ENCODE data around the gene SLC1A7.
A peak's percentile ranks its signal among the peaks of the same experiment; 100 is the strongest.

SLC1A7 gene

GRCh38 chr1:53090227-53091147, 52.0 kb downstream of the SLC1A7 start:
- DNase-seq = no peak

DNA sequence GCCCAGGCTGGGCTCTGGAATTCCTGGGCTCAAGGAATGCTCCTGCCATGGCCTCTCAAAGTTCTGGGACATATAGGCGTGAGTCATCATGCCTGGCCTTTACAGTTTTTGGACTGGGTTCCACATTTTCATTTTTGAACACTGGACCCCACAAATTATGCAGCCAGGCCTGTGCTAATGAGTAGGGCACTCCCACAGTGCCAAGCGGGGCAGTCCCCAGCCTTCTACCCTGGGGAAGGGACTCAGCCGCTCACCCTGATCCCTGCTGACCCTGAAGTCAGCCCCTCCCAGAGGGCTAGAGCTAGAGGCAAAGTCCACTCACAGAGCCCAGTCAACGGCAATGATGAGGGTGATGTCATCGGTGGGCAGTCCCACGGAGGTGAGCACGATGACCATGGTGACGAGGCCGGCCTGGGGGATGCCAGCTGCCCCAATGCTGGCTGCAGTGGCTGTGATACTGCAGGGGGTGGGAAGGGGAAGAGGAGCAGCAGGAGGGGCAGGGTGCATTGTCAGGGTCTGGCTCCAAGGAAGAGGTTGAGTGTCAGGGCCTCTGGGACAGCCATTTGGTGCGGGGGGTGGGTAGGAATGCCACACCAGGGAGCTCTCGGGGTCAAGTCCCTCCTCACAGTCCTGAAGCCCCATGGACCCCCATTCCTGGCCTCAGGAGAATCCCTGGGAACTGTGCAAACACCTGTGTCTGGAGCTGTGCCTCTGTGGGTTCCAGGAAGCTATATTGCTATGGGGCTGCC, 52.8 kb downstream of the SLC1A7 start:
- no peak for DNase-seq

DNA sequence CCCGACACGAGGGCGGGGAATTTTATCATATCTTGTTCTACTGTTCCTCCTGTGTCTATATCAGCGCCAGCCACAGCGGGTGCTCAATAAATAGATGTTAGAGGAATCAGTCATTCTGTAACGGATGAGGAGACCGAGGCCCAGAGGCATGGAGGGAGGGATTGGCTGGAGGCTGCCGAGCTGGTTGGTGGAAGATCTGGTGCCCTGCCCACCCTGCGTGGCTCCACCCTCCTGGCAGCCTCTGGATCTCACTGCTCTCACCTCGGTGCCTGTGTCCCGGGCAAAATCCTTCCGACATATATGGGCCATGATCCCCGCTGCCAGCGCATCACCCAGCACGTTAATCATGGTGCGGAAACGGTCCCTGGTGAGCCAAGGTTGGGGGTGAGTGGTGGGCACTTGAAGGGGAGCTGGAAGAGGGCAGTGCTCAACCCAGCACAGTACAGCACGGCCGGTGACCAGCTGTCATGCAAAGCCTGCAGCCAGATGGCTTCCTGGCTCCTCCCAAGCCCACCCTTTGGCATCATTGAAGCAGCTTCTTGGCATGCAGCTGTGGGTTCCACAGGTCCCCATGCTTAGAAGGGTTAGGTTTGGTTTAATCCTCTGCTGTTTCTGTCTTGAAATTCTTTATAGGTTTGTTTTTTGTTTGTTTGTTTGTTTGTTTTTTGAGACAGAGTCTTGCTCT, 53.7 kb downstream of the SLC1A7 start:
- peak; percentile 53 for DNase-seq

DNA sequence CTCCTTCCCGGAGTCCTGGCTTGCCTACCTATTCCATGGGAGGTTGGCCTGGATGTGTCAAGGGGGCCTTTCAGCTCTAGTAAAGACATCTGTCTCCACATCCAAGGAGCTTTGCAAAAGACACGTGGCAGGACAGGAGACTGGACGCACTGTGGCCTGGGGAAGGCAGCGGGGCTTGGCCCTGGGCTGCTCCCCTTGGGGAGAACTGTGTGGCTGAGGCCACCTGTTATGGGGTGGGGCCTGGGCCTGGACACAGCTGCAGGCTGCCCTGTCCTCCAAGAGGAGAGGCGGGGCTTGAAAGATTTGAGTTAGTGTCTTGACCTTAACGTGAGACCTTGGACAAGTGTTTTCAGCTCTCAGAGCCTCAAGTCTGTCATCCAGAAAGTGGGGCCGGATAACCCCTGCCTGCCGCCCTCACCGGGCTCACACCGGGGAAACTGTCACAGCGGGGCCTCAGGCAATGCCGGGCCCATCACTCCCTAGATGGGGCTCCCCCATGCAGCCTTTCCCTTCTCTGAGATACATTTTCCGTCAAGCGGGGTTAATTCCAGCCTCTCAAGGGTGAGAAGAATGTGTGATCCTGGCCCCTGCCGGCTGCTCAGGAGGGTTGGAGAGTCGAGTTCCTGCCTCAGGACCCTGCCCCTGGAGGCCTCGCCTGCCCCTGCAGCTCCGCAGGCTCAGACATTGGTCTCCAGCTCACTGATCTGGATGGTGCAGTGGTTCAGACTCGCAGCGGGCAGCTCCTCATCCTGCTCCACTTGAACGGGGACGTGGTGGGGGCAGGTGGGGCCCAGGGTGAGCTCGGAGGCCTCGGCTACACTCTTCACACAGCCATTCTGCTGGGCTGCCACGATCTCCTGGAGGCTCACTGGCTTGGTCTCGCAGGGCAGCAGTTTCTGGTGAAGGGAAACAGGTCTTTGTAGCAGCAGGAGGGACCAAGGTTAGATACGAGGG, 54.8 kb downstream of the SLC1A7 start:
- no peak for DNase-seq

- peak; percentile 29 for DNase-seq
Measured at GRCh38 chr1:53086491-53087070, 55.9 kb downstream of the SLC1A7 start.

DNA sequence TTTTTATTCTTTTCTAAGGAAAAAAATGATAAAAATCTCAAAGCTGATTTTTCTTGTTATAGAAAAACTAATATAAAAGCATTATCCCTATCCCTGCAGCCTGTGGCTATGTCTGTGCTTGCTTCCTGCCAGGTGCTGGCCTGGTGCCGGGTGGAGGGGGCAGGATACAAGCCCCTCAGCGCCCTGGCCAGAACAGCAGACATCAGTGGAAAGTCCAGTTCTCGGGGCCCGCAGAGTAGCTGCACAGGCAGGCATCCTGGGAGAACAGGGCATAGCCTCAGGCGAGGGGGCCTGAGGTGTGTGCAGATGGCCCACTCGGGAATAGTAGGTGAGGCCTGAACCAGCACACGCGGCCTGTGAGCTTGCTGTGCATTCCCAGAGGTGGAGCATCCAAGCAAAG, 57.0 kb downstream of the SLC1A7 start:
- DNase-seq = no peak

DNA sequence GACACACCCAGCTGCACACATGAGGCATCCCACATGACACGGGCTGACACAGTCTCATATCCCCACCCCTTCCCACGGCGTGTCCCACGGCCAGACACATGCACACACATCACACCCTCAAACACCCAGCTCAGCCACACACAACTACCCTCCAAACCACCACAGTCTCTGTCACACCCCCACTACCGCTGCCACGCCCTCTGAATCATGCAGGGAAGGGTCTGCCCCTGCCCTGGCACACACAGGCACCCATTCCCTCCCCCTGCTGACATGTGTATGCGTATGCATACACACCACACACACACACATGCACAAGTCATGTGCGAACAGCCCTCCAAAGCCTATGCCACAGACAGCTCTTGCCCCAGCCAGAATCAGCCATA, 57.9 kb downstream of the SLC1A7 start:
- DNase-seq = no peak

DNA sequence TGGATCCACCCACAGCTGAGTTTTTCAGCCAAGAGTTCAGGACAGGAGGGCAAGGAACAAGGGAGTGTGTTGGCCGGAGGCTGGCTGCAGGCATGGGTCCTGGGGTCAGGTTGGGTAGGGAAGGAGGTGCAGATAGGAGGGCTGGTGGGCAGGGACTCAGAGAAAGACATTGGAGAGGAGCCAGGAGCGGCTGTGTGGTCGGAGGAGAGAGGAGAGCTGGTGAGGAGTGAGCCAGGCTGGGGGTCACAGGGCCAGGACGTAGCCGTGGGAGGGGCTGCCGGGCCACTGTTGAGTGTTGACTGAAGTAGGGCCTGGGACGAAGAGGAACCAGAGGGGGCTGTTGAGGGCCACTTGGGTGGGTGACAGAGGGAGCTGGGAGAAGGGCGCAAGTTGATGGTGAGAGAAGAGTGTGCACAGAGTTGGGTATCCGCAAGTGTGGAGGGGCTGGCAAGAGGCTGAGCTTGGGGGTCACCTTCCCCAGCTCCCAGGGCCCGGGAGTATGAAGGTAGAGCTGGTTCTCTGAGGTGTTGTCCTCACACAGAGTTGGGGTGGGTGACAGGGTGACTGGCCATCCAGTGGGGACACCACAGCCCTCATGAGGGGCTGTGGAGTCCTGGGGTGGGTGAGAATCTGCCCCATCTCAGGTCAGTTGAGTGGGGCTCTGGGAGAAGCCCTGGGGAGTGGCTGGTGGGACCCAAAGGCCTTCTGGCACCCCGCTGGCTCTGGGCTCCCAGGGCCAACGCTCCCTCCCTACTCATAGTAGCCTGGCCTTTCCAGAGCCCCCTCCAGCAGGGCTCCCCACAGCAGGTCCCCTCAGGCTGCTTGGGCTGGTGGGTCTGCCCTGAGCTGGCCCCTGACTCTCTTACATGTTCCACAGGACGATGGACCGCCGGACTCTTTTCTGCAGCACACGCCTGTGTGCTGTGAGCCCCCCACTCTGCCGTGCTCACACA, 58.5 kb downstream of the SLC1A7 start:
- DNase-seq = no peak

DNA sequence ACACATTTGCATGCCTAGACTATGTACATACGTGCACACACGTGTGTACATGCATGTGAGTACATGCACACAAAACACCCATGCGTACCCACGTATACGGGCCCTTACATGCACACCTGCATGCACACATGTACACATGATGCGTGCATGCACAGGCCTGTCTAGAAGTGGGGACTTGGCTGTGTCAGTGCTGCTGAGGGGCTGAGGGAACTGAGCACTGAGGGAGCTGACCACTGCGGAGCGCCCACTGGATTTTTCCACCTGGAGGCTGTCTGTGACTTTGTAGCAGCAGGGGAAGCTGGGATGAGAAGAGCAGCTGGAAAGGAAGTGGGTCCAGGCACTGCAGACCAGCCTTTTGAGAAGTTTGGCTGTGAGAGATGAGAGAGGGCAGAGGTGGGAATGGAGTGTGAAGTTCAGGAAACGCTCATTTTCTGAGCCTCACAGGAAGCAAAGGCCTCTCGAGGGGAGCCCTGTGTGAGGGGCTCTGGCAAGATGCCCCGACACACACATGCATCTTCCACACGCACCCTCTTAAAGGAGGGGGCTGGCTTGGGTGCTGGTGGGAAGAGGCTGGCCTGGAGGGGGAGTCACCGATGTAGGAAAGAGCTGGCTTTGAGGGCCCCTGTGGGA, 59.5 kb downstream of the SLC1A7 start:
- DNase-seq = no peak

DNA sequence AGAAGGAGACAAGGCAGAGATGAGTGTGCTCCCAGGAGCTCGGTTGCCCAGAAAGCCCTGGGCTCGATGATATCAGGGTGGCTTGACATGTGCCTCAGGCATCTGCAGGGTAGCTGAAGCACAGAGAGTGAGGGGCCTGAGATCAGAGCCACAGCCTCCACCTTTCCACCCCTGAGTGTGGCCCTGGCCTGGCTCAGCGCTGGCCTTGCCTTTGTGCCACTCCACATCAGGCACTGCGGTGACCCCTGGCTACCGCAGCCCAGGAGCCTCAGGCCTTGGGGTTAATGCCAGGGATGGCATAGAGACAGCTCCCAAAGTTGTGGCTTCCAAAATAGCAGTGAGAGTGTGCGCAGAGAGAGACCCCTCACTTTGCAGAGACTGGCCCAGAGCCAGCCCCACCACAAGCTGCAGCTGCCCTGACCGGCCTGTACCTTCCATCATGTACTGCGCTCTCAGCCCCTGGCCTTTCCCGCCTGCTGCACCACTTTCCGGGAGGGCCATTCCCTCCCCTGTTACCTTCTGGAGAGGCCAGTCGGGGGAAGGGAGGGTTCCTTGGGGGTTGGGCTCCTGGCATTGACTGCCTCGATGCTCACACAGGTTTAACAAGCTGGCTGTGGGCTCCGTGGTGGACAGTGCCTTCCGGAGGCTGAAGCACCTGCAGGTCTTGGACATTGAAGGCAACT, 60.9 kb downstream of the SLC1A7 start:
- DNase-seq = no peak

- no peak for DNase-seq
Measured at GRCh38 chr1:53080769-53081168, 61.7 kb downstream of the SLC1A7 start.

DNA sequence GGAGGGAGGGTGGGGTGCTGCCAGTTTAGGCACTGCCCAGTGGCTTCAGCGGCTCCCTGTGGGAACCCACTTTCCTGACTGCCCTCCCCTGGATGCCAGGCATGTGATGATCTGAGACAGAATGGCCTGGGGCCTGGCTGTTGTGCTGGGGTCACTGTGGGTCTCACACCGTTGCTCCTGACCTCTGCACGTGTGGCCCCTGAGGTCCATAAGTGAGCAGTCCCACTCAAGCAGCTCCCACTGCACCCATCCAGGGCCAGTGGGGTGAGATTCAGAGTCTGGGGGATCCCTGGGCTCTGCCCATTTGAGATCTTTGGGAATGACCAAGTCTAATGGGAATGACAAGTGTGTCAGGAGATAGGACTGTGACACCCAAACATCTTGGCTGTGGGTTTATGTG, 62.4 kb downstream of the SLC1A7 start:
- no peak for DNase-seq

DNA sequence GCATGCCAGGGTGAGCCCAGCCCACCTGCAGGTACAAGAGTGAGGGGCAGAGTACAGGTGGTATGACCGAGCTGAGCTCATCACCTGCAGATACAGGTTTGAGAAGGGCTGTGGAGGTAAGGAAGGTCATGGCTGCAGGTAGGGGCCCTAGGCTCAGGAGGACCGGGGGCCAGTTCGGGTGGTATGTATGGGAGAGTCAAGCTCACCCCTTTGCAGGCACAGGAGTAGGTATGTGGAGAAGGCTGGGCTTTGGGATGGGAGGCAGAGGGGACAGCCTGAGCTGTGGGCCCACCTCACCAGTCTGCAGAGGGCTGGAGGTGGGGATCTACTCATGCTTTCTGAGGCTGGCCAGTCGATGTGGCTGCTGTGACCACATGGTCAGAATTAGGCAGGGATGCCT, 63.2 kb downstream of the SLC1A7 start:
- no peak for DNase-seq

- DNase-seq = no peak
Measured at GRCh38 chr1:53078333-53079101, 63.9 kb downstream of the SLC1A7 start.

GRCh38 chr1:53077599-53077965, 64.9 kb downstream of the SLC1A7 start:
- DNase-seq = no peak

DNA sequence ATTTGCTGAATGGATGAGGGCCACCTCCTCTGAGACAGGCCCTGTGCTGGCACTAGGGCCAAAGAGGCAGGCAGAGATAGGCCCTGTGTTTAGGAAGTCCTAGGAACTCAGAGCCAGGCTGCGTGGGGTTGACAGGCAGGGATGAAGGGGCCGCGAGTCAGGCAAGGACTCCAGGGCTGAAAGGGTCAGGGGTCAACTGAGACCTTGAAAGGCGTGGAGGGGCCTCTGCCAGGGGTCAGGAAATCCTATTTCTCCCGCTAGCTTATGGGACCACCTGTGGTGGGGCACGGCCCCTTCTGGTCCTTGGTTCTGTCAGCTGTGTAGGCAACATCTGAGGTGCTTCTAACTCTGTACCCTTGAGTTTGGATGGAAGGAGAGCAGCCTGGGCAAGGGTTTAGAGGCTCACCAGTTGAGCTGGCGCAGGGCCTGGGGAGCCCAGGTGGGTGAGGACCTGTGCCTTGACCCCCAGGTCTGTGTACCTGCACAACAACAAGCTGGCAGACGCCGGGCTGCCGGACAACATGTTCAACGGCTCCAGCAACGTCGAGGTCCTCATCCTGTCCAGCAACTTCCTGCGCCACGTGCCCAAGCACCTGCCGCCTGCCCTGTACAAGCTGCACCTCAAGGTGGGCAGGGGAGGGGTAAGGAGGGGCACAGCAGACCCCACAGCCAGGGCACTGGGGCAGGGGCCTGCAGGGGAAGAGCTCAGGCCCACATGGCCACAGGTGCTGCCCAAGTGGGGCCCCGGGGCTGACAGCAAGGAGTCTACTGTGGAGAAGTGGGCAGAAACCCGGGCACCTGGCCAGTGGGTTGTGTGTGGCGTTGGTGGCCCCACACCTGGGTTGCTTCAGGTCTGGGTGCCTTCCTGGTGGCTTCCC, 65.5 kb downstream of the SLC1A7 start:
- DNase-seq = no peak

- DNase-seq = no peak
Measured at GRCh38 chr1:53076165-53076564, 66.3 kb downstream of the SLC1A7 start.

DNA sequence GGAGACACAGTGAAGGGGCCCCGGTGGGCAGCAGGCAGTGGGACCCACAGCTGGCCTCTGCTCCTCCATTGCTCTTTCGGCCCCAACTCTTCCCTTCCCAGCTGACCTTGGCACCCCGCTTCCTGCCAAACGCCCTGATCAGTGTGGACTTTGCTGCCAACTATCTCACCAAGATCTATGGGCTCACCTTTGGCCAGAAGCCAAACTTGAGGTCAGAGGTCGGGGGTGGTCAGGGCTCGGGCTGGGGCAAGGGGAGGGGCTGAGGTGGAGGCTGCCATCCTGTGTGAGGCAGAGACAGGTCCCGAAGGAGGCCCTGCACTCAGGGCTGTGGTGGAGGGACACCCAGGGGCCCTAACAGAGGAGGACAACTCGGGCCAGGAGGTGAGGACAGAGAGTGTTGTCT, 66.7 kb downstream of the SLC1A7 start:
- DNase-seq = no peak
